T follicular helper cell (primary cell): ENCODE measurements around the gene SYT14.
"Not testable (repeated sequence)": the region's sequence is repeated elsewhere in the genome, so short reads cannot be mapped to it uniquely, and the experiment has no call there.

Source experiments
- DNase-seq: peaks from one replicate; pipeline ENCODE4 v3.0.0-alpha.2; 2020; ENCODE audit warnings: low read depth
- total RNA-seq, 2 experiments: gene quantifications; one replicate each; lab custom pipeline; 2026; lab: John Stamatoyannopoulos, UW

Gene SYT14
- total RNA-seq, result 0 to 0.09 reads per million in 2 experiments

DNA sequence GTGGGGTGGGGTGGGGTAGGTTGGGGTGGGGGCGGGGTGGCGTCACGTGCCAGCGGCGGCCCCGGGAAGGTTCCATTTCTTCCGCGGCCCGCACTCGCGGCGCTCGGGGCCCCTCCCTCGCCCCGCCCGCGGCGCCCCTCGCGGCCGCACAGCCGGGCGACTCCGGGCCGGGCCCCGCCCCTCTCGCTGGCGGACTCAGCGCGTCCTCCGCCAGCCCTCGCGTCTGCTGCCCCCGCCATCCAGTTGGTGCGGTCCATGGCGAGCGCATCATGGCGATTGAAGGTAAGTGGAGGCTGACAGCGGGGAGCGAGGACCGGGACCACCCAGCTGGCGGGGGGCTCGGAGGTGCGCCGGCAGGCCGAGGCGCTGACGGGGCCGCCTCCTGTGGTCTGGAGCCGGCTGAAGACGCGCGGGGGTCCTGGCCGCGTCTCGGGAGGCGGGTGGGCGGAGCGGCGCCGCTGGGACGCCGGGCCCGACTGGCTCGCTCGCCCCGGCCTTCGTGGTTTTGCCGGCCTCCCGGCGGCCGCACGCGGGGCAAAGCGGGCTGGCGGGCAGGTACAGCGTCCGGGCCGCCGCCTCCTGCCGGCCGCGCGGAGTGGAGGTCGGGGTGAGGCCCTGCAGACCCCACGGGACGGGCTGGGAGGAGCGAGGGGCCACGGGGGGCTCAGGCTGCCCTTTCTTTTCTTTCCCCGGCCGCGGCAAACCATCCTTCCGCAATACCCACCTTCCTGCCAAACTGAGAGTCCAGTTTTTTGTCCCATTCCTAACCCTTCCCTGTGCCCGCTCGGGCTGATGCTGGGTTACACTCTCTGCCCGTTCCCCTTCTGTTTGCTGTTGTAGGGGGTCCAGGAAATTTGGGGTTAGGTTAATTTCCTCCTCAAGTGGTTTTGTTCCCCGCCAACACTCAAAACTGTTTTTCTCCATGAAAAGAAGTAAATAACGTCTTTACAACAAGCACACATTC is at the start of gene SYT14:
SYT14 (plus strand) TSS at position 222 of the 964 bp plus-strand sequence; CDS start at position 270, 48 bp downstream.
- no peak for DNase-seq

GRCh38 chr1:209888291-209889076 is 49.5 kb upstream of the SYT14 start:
- DNase-seq, result not testable (repeated sequence)

DNA sequence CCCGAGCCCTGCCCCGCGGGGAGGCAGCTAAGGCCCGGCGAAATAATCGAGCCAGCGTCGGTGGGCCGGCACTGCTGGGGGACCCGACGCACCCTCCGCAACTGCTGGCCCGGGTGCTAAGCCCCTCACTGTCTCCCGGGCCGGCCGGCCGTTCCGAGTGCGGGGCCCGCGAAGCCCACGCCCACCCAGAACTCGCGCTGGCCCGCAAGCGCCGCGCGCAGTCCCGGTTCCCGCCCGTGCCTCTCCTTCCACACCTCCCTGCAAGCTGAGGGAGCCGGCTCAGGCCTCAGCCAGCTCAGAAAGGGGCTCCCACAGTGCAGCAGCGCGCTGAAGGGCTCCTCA is 49.0 kb upstream of the SYT14 start:
- no peak for DNase-seq

GRCh38 chr1:209890641-209891330 is 47.2 kb upstream of the SYT14 start:
- no peak for DNase-seq

DNA sequence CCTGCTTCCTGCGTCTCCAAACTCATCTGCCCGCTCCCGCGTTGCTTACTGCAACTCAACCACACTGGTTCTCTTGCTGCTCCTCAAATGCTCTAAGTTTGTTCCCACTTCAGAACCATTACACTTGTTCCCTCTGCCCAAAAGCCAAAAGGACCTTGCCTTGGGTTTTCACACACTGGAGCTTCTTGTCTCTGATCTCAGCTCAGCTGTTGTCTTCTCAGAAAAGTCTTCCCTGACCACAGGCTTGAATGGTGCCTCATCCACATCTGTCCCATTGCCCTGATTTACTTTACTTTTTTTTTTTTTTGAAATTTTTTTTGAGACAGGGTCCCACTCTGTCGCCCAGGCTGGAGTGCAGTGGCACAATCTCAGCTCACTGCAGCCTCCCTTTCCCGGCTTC is 44.3 kb upstream of the SYT14 start:
- DNase-seq, result no peak

GRCh38 chr1:209895709-209896108 is 42.3 kb upstream of the SYT14 start:
- no peak for DNase-seq

DNA sequence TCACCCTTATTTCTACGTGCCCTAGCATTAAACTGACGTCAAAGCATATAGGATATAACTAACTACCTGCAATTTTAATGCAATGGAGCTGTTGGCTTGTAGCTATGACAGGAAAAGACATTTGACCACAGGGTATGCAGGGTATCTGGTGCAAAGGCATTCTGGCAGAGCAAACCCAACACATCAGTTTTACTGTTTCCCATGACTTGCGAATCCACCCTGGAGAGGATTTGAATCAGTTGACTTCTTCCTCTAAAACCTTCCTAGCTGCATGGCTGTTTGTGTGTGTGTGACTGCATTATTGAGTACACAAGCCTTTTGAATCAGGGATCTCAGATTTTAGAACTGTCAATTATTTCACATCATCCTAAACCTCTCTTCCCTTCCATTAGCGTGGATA is 41.7 kb upstream of the SYT14 start:
- no peak for DNase-seq

DNA sequence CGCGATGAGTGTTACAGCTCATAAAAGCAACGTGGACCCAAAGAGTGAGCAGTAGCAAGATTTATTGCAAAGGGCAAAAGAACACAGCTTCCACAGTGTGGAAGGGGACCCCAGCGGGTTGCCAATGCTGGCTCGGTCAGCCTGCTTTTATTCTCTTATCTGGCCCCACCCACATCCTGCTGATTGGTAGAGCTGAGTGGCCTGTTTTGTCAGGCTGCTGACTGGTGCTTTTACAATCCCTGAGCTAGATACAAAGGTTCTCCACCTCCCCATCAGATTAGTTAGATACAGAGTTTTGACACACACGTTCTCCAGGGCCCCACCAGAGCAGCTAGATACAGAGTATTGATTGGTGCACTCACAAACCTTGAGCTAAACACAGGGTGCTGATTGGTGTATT is 39.7 kb upstream of the SYT14 start:
- DNase-seq, result not testable (repeated sequence)

DNA sequence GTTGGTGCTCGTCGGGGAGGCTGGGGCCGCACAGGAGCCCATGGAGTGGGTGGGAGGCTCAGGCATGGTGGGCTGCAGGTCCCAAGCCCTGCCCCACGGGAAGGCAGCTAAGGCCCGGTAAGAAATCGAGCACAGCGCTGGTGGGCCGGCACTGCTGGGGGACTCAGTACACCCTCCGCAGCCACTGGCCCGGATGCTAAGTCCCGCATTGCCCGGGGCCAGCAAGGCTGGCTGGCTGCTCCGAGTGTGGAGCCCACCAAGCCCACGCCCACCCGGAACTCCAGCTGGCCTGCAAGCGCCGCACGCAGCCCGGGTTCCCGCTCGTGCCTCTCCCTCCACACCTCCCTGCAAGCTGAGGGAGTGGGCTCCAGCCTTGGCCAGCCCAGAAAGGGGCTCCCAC is 39.2 kb upstream of the SYT14 start:
- not testable (repeated sequence) for DNase-seq

DNA sequence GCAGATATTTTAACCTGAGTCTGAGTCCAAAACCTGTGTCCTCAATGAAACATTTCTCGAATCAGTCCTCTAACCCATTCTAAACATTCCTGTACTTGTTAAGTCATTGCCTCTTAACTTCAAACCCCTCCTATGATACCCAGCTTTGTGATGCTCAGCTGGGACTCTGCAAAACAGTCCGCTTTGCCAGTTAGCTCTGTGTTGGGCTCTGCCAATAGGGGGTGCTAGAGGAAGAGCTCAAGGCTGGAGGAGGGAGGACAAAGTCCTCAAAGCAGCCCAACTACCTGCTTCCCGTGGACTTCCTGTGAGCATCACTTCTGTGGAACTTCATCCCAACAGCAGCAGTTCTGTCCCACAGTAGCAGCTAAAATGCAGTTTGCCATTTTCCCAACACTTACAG is 38.1 kb upstream of the SYT14 start:
- DNase-seq, result no peak

GRCh38 chr1:209900734-209901133 is 37.3 kb upstream of the SYT14 start:
- DNase-seq, result no peak

DNA sequence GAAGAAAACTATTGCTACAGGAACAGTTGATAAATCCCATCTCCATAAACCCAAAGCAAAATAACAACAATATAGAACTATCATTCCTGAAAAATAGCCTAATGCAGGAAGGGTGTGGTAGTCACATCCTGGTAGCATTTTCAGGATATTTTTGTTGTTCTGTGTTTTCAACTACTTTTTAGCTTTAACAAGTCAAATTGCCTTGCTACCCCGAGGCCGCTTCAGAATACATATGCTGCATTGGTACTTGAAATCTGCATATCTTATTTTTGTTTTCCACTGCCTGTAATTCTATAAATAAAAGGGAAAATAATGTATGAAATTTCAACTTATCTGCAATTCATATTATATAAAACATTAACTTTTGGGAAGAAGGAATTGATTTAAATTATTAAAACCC is 36.8 kb upstream of the SYT14 start:
- DNase-seq, result no peak

DNA sequence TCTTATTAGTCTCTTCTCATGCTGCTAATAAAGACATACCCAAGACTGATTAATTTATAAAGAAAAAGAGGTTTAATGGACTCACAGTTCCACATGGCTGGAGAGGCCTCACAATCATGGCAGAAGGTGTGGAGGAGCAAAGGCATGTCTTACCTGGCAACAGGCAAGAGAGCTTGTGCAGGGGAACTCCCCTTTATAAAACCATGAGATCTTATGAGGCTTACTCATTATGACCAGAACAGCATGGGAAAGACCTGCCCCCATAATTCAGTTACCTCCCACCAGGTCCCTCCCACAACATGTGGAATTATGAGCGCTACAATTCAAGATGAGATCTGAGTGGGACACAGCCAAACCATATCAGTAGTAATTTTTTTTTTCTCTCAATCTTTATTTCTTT is 33.2 kb upstream of the SYT14 start:
- not testable (repeated sequence) for DNase-seq

DNA sequence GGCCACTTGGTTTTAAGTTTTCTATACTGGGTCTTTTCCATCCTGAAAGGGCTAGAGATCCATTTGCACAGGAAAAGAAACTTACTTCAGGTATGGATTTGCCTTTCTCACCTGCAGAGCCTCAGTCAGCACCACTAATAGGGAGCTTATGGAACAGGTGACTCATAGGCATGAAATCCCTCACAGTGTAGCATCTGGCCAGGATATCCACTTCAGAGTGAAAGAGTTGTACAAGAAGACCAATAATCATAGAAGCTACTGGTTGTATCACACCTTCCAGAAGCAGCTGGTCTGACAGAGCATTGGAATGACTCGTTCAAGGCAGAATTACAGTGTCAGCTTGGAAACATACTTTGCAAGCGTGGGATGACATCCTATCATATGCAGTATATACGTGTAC is 26.3 kb upstream of the SYT14 start:
- DNase-seq, result no peak

GRCh38 chr1:209912306-209912705 is 25.7 kb upstream of the SYT14 start:
- DNase-seq, result no peak

- DNase-seq, result not testable (repeated sequence)
Observed at GRCh38 chr1:209919637-209920036, 18.4 kb upstream of the SYT14 start.

DNA sequence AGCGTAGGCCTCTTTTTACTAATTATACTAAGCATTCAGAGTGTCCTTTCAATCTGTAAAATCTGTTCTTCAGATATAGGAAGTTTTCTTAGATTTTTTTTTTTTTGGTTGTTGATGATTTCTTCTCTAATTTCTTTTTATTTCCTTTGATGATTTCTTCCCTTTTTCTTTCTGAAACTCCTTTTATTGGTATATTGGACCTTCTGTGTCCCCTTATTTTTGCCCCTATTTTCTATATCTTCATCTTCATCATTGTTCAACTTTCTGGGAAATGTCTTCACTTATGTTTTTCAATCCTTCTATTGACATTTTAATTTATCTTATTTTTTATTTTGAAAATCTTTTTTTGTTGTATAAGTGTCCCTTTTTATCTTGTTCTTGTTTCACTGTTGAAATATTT is 17.2 kb upstream of the SYT14 start:
- DNase-seq, result no peak

- DNase-seq, result no peak
Observed at GRCh38 chr1:209924390-209924789, 13.6 kb upstream of the SYT14 start.

DNA sequence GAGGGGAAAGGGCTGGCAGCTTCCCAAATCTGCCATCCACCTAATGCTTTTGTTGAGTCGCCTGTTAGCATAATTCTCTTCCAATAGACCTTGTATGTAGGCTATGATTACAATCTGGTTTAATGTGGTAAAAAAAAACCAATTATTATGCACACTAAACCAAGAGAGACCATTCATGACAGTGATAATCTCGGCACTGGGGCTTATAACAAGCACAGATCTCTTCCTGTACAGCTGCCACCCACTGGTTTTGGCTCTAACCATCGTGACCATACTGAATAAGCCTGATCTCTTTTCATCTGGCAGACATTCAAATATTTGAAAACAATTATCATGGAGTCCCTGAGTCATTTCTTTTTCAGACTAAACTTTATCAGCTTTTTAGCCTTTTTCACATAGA is 12.0 kb upstream of the SYT14 start:
- no peak for DNase-seq

GRCh38 chr1:209927466-209927865 is 10.6 kb upstream of the SYT14 start:
- no peak for DNase-seq

GRCh38 chr1:209929751-209930150 is 8.3 kb upstream of the SYT14 start:
- DNase-seq, result no peak

GRCh38 chr1:209931141-209931540 is 6.9 kb upstream of the SYT14 start:
- no peak for DNase-seq
